Measurements from ENCODE around the gene MARK3.

Gene MARK3

GRCh38 chr14:103445806-103446205 is 60.6 kb downstream of the MARK3 start:
- DNase-seq (ENCODE audit: low read depth): no peak
- H3K4me3 ChIP-seq (replicated peaks; ENCODE audit: low read depth, low read length): no peak overlapping the region
- TF ChIP-seq CTCF (IDR thresholded peaks at IDR 0.05; ENCODE audit: low read length, missing control alignments): no peak

GRCh38 chr14:103448097-103448496 is 62.9 kb downstream of the MARK3 start:
- H3K4me3 ChIP-seq (replicated peaks; ENCODE audit: low read depth, low read length): no peak overlapping the region
- DNase-seq (ENCODE audit: low read depth): no peak
- no peak for TF ChIP-seq CTCF (IDR thresholded peaks at IDR 0.05; ENCODE audit: low read length, missing control alignments)

GRCh38 chr14:103449634-103450161 is 64.5 kb downstream of the MARK3 start:
- no peak for TF ChIP-seq CTCF (IDR thresholded peaks at IDR 0.05; ENCODE audit: low read length, missing control alignments)
- no peak overlapping the region for H3K4me3 ChIP-seq (replicated peaks; ENCODE audit: low read depth, low read length)
- DNase-seq (ENCODE audit: low read depth): no peak

- no peak for TF ChIP-seq CTCF (IDR thresholded peaks at IDR 0.05; ENCODE audit: low read length, missing control alignments)
- DNase-seq (ENCODE audit: low read depth): no peak
- no peak overlapping the region for H3K4me3 ChIP-seq (replicated peaks; ENCODE audit: low read depth, low read length)
Observed at GRCh38 chr14:103450416-103450815, 65.2 kb downstream of the MARK3 start.

- no peak for TF ChIP-seq CTCF (IDR thresholded peaks at IDR 0.05; ENCODE audit: low read length, missing control alignments)
- no peak for DNase-seq (ENCODE audit: low read depth)
- no peak overlapping the region for H3K4me3 ChIP-seq (replicated peaks; ENCODE audit: low read depth, low read length)
Observed at GRCh38 chr14:103451401-103451800, 66.2 kb downstream of the MARK3 start.

- DNase-seq (ENCODE audit: low read depth): no peak
- TF ChIP-seq CTCF (IDR thresholded peaks at IDR 0.05; ENCODE audit: low read length, missing control alignments): no peak
- no peak overlapping the region for H3K4me3 ChIP-seq (replicated peaks; ENCODE audit: low read depth, low read length)
Observed at GRCh38 chr14:103453791-103454190, 68.6 kb downstream of the MARK3 start.

- H3K4me3 ChIP-seq (replicated peaks; ENCODE audit: low read depth, low read length): no peak overlapping the region
- peak; percentile 68 for DNase-seq (ENCODE audit: low read depth)
- no peak for TF ChIP-seq CTCF (IDR thresholded peaks at IDR 0.05; ENCODE audit: low read length, missing control alignments)
Observed at GRCh38 chr14:103456167-103456835, 71.1 kb downstream of the MARK3 start.
